Neural cell (in vitro differentiated cells): ENCODE measurements around the gene C1orf198. TPM values are rescaled to one million over a fixed set of nuclear protein-coding genes. Genes with fewer than 3 reads are reported as not detected.

Experiments used
- H2AFZ ChIP-seq: fragments of 200-600, 300-800 bp; sonication (generic), shearing (Covaris generic); 2 replicates; pipeline ENCODE4 v1.6.0; 2014; ENCODE audit warnings: low read depth, mild to moderate bottlenecking, antibody characterized with exemption, low read length, moderate library complexity
- H3F3A ChIP-seq: fragments of 200-600 bp; shearing (Covaris generic); 2 replicates; pipeline ENCODE4 v1.6.1; 2016; ENCODE audit warnings: mild to moderate bottlenecking, moderate library complexity, mixed read lengths, antibody characterized with exemption, low read length; ENCODE audit not compliant: insufficient read depth, poor library complexity, severe bottlenecking
- H3K27ac ChIP-seq: fragments of 200-600, 300-800 bp; sonication (generic), shearing (Covaris generic); 2 replicates; pipeline ENCODE4 v1.5.1; 2014; ENCODE audit warnings: mild to moderate bottlenecking, low read length, moderate library complexity
- H3K27me3 ChIP-seq: fragments of 300-800, 200-600 bp; sonication (generic), shearing (Covaris generic); 2 replicates; pipeline ENCODE4 v1.6.0; 2014; ENCODE audit warnings: mild to moderate bottlenecking, low read depth, low read length, moderate library complexity; ENCODE audit not compliant: insufficient read depth
- H3K36me3 ChIP-seq: fragments of 300-800, 200-600 bp; sonication (generic), shearing (Covaris generic); 2 replicates; pipeline ENCODE4 v1.5.1; 2014; ENCODE audit warnings: mild to moderate bottlenecking, antibody characterized with exemption, low read length, moderate library complexity; ENCODE audit not compliant: insufficient read depth
- H3K4me2 ChIP-seq: fragments of 300-800, 200-600 bp; sonication (generic), shearing (Covaris generic); 2 replicates; pipeline ENCODE4 v1.6.0; 2014; ENCODE audit warnings: mild to moderate bottlenecking, low read length
- H3K4me3 ChIP-seq: fragments of 300-800, 200-600 bp; sonication (generic), shearing (Covaris generic); 2 replicates; pipeline ENCODE4 v1.5.1; 2014; ENCODE audit warnings: mild to moderate bottlenecking, low read length, moderate library complexity
- H3K79me2 ChIP-seq: fragments of 200-600 bp; shearing (Covaris generic); replicated peaks from 2 replicates; pipeline ENCODE4 v1.6.0; 2014; ENCODE audit warnings: mild to moderate bottlenecking, low read length, moderate library complexity; ENCODE audit not compliant: insufficient read depth
- H3K9ac ChIP-seq: fragments of 300-800, 200-600 bp; sonication (generic), shearing (Covaris generic); 2 replicates; pipeline ENCODE4 v1.6.1; 2016; ENCODE audit warnings: mild to moderate bottlenecking, low read length, mixed read lengths
- H3K9me2 ChIP-seq: fragments of 200-600 bp; shearing (Covaris generic); 2 replicates; pipeline ENCODE4 v1.6.1; 2016; ENCODE audit warnings: mild to moderate bottlenecking, low read length, mixed read lengths; ENCODE audit not compliant: insufficient read depth
- H3K9me3 ChIP-seq: fragments of 200-600, 300-800 bp; sonication (generic), shearing (Covaris generic); 2 replicates; pipeline ENCODE4 v1.6.1; 2016; ENCODE audit warnings: mild to moderate bottlenecking, mixed run types, low read length, moderate library complexity, mixed read lengths
- H4K20me1 ChIP-seq: fragments of 200-600 bp; shearing (Covaris generic); 2 replicates; pipeline ENCODE4 v1.6.1; 2016; ENCODE audit warnings: mild to moderate bottlenecking, mixed run types; ENCODE audit not compliant: insufficient read depth
- EP300 ChIP-seq: fragments of 450-650 bp; conservative IDR thresholded peaks from 2 replicates; pipeline ENCODE4 v1.6.1; 2014; ENCODE audit warnings: antibody characterized with exemption, mild to moderate bottlenecking, moderate library complexity; ENCODE audit not compliant: poor library complexity, severe bottlenecking
- EZH2 ChIP-seq: fragments of 200-600, 300-800 bp; shearing (Covaris generic), sonication (generic); IDR thresholded peaks from 2 replicates; pipeline ENCODE4 v1.6.1; 2014; ENCODE audit warnings: antibody characterized with exemption, low read length, borderline replicate concordance, mild to moderate bottlenecking; ENCODE audit not compliant: insufficient read depth, poor library complexity, severe bottlenecking
- MXI1 ChIP-seq: fragments of 450-650 bp; conservative IDR thresholded peaks from 2 replicates; pipeline ENCODE4 v1.6.1; 2014; ENCODE audit warnings: antibody characterized with exemption, mild to moderate bottlenecking; ENCODE audit not compliant: poor library complexity, severe bottlenecking
- POLR2AphosphoS5 ChIP-seq: IDR thresholded peaks from 2 replicates; pipeline ENCODE4 v1.6.1; 2012
- RAD21 ChIP-seq: fragments of 450-650 bp; conservative IDR thresholded peaks from 2 replicates; pipeline ENCODE4 v1.6.1; 2014; ENCODE audit warnings: antibody characterized with exemption, mild to moderate bottlenecking, moderate library complexity
- SMC3 ChIP-seq: fragments of 450-650 bp; conservative IDR thresholded peaks from 2 replicates; pipeline ENCODE4 v1.6.1; 2014; ENCODE audit warnings: antibody characterized with exemption, mild to moderate bottlenecking, moderate library complexity; ENCODE audit not compliant: poor library complexity
- TAF1 ChIP-seq: IDR thresholded peaks from 2 replicates; pipeline ENCODE4 v1.6.1; 2012; ENCODE audit warnings: low read depth
- polyA plus RNA-seq: library from polyadenylated mRNA; depleted of rRNA; stranded (reverse); fragments of >200 nt; gene quantifications from 2 replicates; pipeline ENCODE4 v1.2.3, GENCODE V29; 2014
- TF ChIP-seq, protein P1 (sequence below): fragments of 450-650 bp; IDR thresholded peaks from 2 replicates; pipeline ENCODE4 v1.5.1; 2014; ENCODE audit warnings: antibody characterized with exemption, mild to moderate bottlenecking, moderate library complexity; ENCODE audit not compliant: poor library complexity, severe bottlenecking
- TF ChIP-seq, protein P2 (sequence below): IDR thresholded peaks from 2 replicates; pipeline ENCODE4 v1.6.1; 2012; ENCODE audit warnings: borderline replicate concordance

The C1orf198 gene
- polyA plus RNA-seq, 1 donor from 2014 or later = 16.7 TPM

DNA sequence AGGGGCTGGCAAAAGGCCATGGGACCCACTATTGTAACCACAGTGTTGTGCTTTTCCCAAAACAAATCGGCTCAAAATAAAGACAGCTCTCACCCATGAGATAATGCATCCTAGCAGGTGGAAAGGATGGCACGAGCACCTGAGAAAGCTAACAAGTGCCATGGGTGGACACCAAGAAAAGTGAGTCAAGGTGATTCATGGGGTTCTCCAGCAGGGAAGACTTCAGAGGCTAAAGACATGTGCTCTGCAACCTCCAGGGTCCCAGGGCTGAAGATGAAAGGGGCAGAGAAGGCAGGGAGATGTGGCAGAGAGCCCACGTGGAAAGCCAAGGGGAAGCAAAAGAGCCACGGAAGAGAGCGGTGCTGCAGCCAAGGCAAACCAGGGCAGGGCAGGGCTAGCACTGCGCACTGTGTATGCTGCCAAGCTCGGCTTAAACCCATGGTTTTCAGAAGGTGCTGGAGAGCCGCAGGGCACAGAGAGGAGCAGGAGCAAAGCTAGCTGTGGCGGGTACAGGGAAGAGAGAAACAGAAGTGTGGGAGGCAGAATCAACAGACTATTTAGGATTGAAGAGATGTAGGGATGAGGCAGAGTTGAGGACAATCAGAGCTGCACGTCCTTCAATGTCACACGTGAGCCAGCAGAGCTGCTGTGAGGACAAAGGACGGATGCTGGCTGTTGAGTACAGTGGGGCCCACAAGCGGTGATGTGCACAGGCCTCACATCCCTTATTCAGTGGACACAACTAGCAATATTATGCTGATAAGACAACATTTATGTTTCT is 41.8 kb upstream of the C1orf198 start:
- Histone ChIP-seq H3K27ac (no peak overlapping the region), H2AFZ (no peak overlapping the region), H3K4me3 (no peak overlapping the region), H3F3A (no peaks in the 10 kb centered on the region), H3K36me3 (peaks cover 5% of the 10 kb centered on the region), H3K27me3 (no peaks in the 10 kb centered on the region), H3K9ac (no peak overlapping the region), H3K4me2 (no peak overlapping the region), H3K9me2 (no peaks in the 10 kb centered on the region), H3K79me2 (no peaks in the 10 kb centered on the region), H3K9me3 (no peaks in the 10 kb centered on the region), H4K20me1 (no peaks in the 10 kb centered on the region)
- TF ChIP-seq EP300 = no peak
- TF ChIP-seq POLR2AphosphoS5 = no peak
- TF ChIP-seq, protein P1, sequence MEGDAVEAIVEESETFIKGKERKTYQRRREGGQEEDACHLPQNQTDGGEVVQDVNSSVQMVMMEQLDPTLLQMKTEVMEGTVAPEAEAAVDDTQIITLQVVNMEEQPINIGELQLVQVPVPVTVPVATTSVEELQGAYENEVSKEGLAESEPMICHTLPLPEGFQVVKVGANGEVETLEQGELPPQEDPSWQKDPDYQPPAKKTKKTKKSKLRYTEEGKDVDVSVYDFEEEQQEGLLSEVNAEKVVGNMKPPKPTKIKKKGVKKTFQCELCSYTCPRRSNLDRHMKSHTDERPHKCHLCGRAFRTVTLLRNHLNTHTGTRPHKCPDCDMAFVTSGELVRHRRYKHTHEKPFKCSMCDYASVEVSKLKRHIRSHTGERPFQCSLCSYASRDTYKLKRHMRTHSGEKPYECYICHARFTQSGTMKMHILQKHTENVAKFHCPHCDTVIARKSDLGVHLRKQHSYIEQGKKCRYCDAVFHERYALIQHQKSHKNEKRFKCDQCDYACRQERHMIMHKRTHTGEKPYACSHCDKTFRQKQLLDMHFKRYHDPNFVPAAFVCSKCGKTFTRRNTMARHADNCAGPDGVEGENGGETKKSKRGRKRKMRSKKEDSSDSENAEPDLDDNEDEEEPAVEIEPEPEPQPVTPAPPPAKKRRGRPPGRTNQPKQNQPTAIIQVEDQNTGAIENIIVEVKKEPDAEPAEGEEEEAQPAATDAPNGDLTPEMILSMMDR = no peak
- no peak for TF ChIP-seq SMC3
- no peak for TF ChIP-seq TAF1
- no peak for TF ChIP-seq MXI1
- TF ChIP-seq EZH2 = no peak
- no peak for TF ChIP-seq RAD21
- TF ChIP-seq, protein P2, sequence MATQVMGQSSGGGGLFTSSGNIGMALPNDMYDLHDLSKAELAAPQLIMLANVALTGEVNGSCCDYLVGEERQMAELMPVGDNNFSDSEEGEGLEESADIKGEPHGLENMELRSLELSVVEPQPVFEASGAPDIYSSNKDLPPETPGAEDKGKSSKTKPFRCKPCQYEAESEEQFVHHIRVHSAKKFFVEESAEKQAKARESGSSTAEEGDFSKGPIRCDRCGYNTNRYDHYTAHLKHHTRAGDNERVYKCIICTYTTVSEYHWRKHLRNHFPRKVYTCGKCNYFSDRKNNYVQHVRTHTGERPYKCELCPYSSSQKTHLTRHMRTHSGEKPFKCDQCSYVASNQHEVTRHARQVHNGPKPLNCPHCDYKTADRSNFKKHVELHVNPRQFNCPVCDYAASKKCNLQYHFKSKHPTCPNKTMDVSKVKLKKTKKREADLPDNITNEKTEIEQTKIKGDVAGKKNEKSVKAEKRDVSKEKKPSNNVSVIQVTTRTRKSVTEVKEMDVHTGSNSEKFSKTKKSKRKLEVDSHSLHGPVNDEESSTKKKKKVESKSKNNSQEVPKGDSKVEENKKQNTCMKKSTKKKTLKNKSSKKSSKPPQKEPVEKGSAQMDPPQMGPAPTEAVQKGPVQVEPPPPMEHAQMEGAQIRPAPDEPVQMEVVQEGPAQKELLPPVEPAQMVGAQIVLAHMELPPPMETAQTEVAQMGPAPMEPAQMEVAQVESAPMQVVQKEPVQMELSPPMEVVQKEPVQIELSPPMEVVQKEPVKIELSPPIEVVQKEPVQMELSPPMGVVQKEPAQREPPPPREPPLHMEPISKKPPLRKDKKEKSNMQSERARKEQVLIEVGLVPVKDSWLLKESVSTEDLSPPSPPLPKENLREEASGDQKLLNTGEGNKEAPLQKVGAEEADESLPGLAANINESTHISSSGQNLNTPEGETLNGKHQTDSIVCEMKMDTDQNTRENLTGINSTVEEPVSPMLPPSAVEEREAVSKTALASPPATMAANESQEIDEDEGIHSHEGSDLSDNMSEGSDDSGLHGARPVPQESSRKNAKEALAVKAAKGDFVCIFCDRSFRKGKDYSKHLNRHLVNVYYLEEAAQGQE = no peak

DNA sequence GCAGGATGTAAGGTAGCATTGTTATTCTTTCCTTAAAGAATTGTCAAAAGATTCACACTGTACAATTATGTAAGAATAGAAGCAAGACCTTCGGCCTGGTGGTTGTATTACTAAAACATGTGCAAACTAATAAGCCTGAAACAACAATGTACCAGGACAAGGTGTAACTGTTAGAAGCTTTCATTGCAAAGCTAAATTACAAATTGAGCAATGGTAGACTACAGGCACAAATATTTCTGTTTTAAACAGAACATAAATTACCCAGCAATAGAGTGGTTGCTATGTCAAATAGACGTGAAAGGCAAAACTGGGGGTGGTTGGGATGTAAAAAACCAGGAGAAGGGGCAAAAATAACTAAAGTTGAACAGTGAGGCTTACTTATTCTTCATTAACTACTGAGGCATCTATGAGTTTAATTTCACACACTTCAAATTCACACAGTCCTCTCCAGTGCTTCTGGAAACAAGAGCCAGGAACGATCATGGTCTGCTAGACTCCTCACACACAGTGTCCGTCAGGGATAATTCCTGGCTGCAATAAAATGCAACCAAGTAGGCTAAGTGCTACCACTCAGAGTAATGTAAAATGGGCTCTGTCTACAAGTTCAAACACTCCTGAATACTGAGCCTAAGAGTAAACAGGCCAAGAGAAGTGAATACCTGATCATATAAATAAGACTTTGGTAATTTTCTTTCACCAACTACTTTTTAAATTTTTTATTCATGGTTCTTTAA is 39.3 kb upstream of the C1orf198 start:
- TF ChIP-seq, protein P1 = no peak
- TF ChIP-seq, protein P2 = no peak
- TF ChIP-seq SMC3 = no peak
- TF ChIP-seq EZH2 = no peak
- no peak for TF ChIP-seq POLR2AphosphoS5
- no peak for TF ChIP-seq RAD21
- H3K27ac ChIP-seq = no peak overlapping the region
- no peaks in the 10 kb centered on the region for H3F3A ChIP-seq
- no peaks in the 10 kb centered on the region for H3K79me2 ChIP-seq
- no peaks in the 10 kb centered on the region for H3K27me3 ChIP-seq
- no peaks in the 10 kb centered on the region for H4K20me1 ChIP-seq
- H2AFZ ChIP-seq = no peak overlapping the region
- H3K4me3 ChIP-seq = no peak overlapping the region
- no peak overlapping the region for H3K4me2 ChIP-seq
- H3K36me3 ChIP-seq = peaks cover 5% of the 10 kb centered on the region
- H3K9me3 ChIP-seq = no peaks in the 10 kb centered on the region
- no peaks in the 10 kb centered on the region for H3K9me2 ChIP-seq
- H3K9ac ChIP-seq = no peak overlapping the region
